HEK293 (cell line): ENCODE data around the gene ABCG8.

ENCODE experiments used
- CTCF ChIA-PET: fragments of 350-600 bp; formaldehyde crosslinking; extraction: SDS; loops from one replicate; lab custom pipeline; 2021; ENCODE audit warnings: antibody characterized with exemption; lab: Yijun Ruan, JAX
- POLR2A ChIA-PET: fragments of 300-600 bp; formaldehyde crosslinking; extraction: SDS; loops from one replicate; lab custom pipeline; 2020; ENCODE audit warnings: antibody characterized with exemption, inconsistent platforms; lab: Yijun Ruan, JAX
- H3K27ac ChIP-seq: fragments of 200-500 bp; sonication (Bioruptor generic); 2 replicates; pipeline ENCODE4 v1.5.1; 2014; ENCODE audit warnings: low read depth, low read length, control low read depth, inconsistent platforms; ENCODE audit errors: extremely low read depth
- H3K36me3 ChIP-seq, 2 experiments: fragments of 200-500 bp in 1 of 2; sonication (Bioruptor generic) in 1 of 2; 1 replicate in 1 of 2; 2 replicates in 1 of 2; pipeline ENCODE4 v1.5.1; 2014 to 2017; ENCODE audit warnings: inconsistent platforms in 2 of 2, low read length in 2 of 2; ENCODE audit not compliant: control insufficient read depth in 2 of 2, insufficient read depth in 1 of 2
- H3K4me1 ChIP-seq: fragments of 200-500 bp; sonication (Bioruptor generic); 2 replicates; pipeline ENCODE4 v1.5.1; 2014; ENCODE audit warnings: mild to moderate bottlenecking, low read length, inconsistent platforms; ENCODE audit not compliant: control insufficient read depth, insufficient read depth
- H3K4me3 ChIP-seq: 2 replicates; pipeline ENCODE4 v1.5.1; 2011; ENCODE audit warnings: low read depth, mild to moderate bottlenecking, control low read depth, low read length, moderate library complexity
- H3K9me3 ChIP-seq: fragments of 200-500 bp; sonication (Bioruptor generic); 2 replicates; pipeline ENCODE4 v1.5.1; 2014; ENCODE audit warnings: low read depth, low read length, inconsistent platforms; ENCODE audit not compliant: control insufficient read depth, insufficient read depth
- BCL11A ChIP-seq: fragments of 450-650 bp; formaldehyde crosslinking; IDR thresholded peaks from 2 replicates; pipeline ENCODE4 v1.5.1; 2016; ENCODE audit warnings: low read depth, missing biosample characterization, missing genetic modification characterization
- CTCF ChIP-seq: fragments of 450-650 bp; formaldehyde crosslinking; IDR thresholded peaks from 2 replicates; pipeline ENCODE4 v1.5.1; 2016; ENCODE audit warnings: missing biosample characterization, missing genetic modification characterization
- FEZF1 ChIP-seq: fragments of 450-650 bp; formaldehyde crosslinking; IDR thresholded peaks from 2 replicates; pipeline ENCODE4 v1.5.1; 2016; ENCODE audit warnings: missing biosample characterization, missing genetic modification characterization
- GLI2 ChIP-seq: fragments of 450-650 bp; formaldehyde crosslinking; IDR thresholded peaks from 2 replicates; pipeline ENCODE4; 2017; ENCODE audit warnings: missing biosample characterization, missing genetic modification characterization, low read depth, borderline replicate concordance
- GLI4 ChIP-seq: fragments of 450-650 bp; formaldehyde crosslinking; IDR thresholded peaks from 2 replicates; pipeline ENCODE4 v1.5.1; 2016; ENCODE audit warnings: missing biosample characterization, missing genetic modification characterization
- GLIS2 ChIP-seq: fragments of 450-650 bp; formaldehyde crosslinking; IDR thresholded peaks from 2 replicates; pipeline ENCODE4 v1.5.1; 2016; ENCODE audit warnings: missing biosample characterization, missing genetic modification characterization
- HOXA7 ChIP-seq: sonication (generic); formaldehyde crosslinking; IDR thresholded peaks from 2 replicates; pipeline ENCODE4 v1.8.1; 2022; ENCODE audit warnings: missing genetic modification reagents, borderline replicate concordance
- KLF10 ChIP-seq: fragments of 450-650 bp; IDR thresholded peaks from 2 replicates; pipeline ENCODE4 v1.5.1; 2018; ENCODE audit warnings: missing biosample characterization, mild to moderate bottlenecking, missing genetic modification characterization
- PRDM4 ChIP-seq: fragments of 450-650 bp; formaldehyde crosslinking; IDR thresholded peaks from 2 replicates; pipeline ENCODE4 v1.5.1; 2017; ENCODE audit warnings: missing biosample characterization, missing genetic modification characterization
- SP2 ChIP-seq: fragments of 450-650 bp; formaldehyde crosslinking; IDR thresholded peaks from 2 replicates; pipeline ENCODE4 v1.5.1; 2016; ENCODE audit warnings: missing biosample characterization, missing genetic modification characterization
- TCF7L2 ChIP-seq: IDR thresholded peaks from 2 replicates; pipeline ENCODE4 v1.6.1; 2011; ENCODE audit warnings: low read depth, mild to moderate bottlenecking, inconsistent platforms, low read length, moderate library complexity, borderline replicate concordance
- ZBTB7A ChIP-seq: fragments of 450-650 bp; formaldehyde crosslinking; IDR thresholded peaks from 2 replicates; pipeline ENCODE4 v1.5.1; 2016; ENCODE audit warnings: low read depth, missing biosample characterization, missing genetic modification characterization
- ZFHX2 ChIP-seq: fragments of 450-650 bp; formaldehyde crosslinking; conservative IDR thresholded peaks from 2 replicates; pipeline ENCODE4 v1.5.1; 2016; ENCODE audit warnings: missing biosample characterization, missing genetic modification characterization
- ZFP41 ChIP-seq: fragments of 450-650 bp; formaldehyde crosslinking; IDR thresholded peaks from 2 replicates; pipeline ENCODE4 v1.5.1; 2016; ENCODE audit warnings: missing biosample characterization, missing genetic modification characterization, borderline replicate concordance
- ZNF148 ChIP-seq: fragments of 450-650 bp; formaldehyde crosslinking; IDR thresholded peaks from 2 replicates; pipeline ENCODE4 v1.5.0; 2017; ENCODE audit warnings: missing biosample characterization, missing genetic modification characterization, borderline replicate concordance
- ZNF266 ChIP-seq: fragments of 450-650 bp; formaldehyde crosslinking; IDR thresholded peaks from 2 replicates; pipeline ENCODE4 v1.5.1; 2016; ENCODE audit warnings: missing biosample characterization, missing genetic modification characterization, low read depth
- ZNF302 ChIP-seq: fragments of 450-650 bp; formaldehyde crosslinking; IDR thresholded peaks from 2 replicates; pipeline ENCODE4 v1.5.1; 2016; ENCODE audit warnings: missing biosample characterization, missing genetic modification characterization, low read depth
- ZNF366 ChIP-seq: fragments of 450-650 bp; formaldehyde crosslinking; conservative IDR thresholded peaks from 2 replicates; pipeline ENCODE4 v1.5.1; 2016; ENCODE audit warnings: missing biosample characterization, missing genetic modification characterization
- ZNF560 ChIP-seq: fragments of 450-650 bp; formaldehyde crosslinking; IDR thresholded peaks from 2 replicates; pipeline ENCODE4 v1.5.1; 2017; ENCODE audit warnings: missing biosample characterization, missing genetic modification characterization, borderline replicate concordance
- ZNF664 ChIP-seq: fragments of 450-650 bp; formaldehyde crosslinking; IDR thresholded peaks from 2 replicates; pipeline ENCODE4 v1.5.1; 2016; ENCODE audit warnings: missing biosample characterization, missing genetic modification characterization
- ZNF777 ChIP-seq: fragments of 450-650 bp; formaldehyde crosslinking; IDR thresholded peaks from 2 replicates; pipeline ENCODE4 v1.5.1; 2017; ENCODE audit warnings: missing biosample characterization, missing genetic modification characterization, borderline replicate concordance
- ZNF843 ChIP-seq: fragments of 450-650 bp; formaldehyde crosslinking; IDR thresholded peaks from 2 replicates; pipeline ENCODE4 v1.5.1; 2016; ENCODE audit warnings: missing biosample characterization, missing genetic modification characterization
- TF ChIP-seq, protein P1 (sequence below): fragments of 450-650 bp; formaldehyde crosslinking; IDR thresholded peaks from 2 replicates; pipeline ENCODE4 v1.5.1; 2016; ENCODE audit warnings: missing biosample characterization, missing genetic modification characterization

Gene ABCG8

DNA sequence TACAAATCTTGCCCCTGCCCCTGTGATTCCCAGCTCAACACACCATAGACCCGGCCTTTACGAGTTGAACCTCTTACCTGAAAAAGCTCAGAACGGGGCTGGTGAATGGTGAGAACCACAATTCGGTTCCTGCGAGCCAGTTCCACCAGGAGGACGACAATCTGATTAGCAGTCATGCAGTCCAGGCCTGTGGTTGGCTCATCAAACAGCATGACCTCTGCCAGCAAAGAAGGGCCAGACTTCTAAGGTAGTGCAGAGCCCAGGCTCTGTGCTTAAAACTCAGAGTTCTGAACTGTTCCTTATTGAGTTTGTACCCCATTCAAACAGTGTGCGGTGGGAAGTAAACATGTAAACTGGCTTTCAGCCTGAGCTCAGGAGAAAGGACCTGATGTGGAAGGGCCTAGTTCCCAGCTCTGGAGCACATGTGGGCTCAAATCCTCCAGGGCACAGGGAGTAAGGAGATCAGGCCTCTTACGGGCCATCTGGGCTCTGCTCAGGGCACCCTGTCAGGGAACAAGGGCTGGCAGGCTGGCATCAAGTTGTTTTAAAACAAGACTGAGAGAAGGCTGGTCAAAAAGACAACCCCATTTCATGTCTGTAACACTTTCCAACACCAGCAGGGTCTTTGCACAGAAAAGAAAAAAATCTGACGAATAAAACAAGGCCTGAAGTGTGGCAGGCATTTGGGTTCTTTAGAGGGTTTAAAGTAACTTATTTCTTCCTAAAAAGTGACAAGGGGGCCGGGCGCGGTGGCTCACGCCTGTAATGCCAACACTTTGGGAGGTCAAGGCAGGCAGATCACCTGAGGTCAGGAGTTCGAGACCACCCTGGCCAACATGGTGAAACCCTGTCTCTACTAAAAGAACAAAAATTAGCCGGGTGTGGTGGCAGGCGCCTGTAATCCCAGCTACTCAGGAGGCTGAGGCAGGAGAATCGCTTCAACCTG lies 12.2 kb upstream of the ABCG8 start (continued):
- TF ChIP-seq ZNF148 (no peak), BCL11A (no peak)

DNA sequence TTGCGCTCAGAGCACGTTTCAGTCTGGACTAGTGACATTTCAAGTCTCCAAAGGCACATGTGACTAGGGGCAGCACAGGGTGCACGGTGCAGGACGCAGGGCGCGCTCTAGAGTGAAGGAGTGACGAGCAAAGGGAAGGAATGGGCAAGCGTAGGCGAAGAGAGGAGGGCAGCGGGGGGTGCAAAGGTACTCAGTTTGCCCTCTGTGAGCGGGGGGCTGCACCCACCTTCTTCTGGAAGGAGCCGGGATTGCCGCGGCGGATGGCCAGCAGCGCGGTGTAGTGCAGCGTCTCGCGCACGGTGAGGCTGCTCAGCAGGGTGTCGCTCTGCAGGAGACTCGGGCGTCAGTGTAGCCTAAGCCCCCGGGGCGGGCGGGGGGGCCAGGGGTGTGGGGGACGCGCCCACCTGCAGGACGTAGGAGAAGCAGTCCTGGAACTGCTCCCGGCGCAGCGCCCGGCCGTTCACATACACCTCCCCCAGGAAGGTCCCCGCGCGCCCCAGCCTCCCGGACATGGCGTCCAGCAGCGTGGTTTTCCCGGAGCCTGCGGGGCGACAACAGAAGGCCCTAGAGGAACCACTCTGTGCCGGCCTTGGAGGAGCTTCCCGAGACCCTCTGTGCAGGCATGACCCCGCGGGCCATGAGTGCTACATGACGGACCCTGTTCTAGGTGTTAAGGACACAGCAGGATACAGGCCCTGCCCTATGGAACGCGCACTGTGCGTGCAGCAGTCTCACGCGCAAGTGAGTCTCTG lies 7.1 kb upstream of the ABCG8 start:
- CTCF ChIA-PET, result interaction anchor here (1.1 kb wide), 1 partner anchor 12 kb away, joined by 3 read pairs; no protein-coding TSS in a partner anchor
- no peaks in the 10 kb centered on the region for H3K9me3 ChIP-seq
- no peaks in the 10 kb centered on the region for H3K36me3 ChIP-seq
- TF ChIP-seq PRDM4 (no peak), ZNF560 (tag by site-specific recombination) (no peak), TCF7L2 (no peak), GLI4 (tag by site-specific recombination) (no peak), ZNF302 (tag by site-specific recombination) (no peak), ZNF777 (tag by site-specific recombination) (no peak), ZNF664 (tag by site-specific recombination) (no peak), GLI2 (tag by site-specific recombination) (no peak), CTCF (tag by site-specific recombination) (no peak), ZBTB7A (tag by site-specific recombination) (no peak), ZFP41 (tag by site-specific recombination) (no peak)
- POLR2A ChIA-PET, result no interaction called here
- no peak overlapping the region for H3K4me3 ChIP-seq
- H3K4me1 ChIP-seq, result no peaks in the 10 kb centered on the region
- H3K27ac ChIP-seq, result no peak overlapping the region

GRCh38 chr2:43832457-43832856 lies 6.3 kb upstream of the ABCG8 start:
- CTCF ChIA-PET, result no interaction called here
- Histone ChIP-seq H3K4me3 (no peak overlapping the region), H3K4me1 (no peaks in the 10 kb centered on the region), H3K9me3 (no peaks in the 10 kb centered on the region), H3K27ac (no peak overlapping the region), H3K36me3 (no peaks in the 10 kb centered on the region)
- POLR2A ChIA-PET, result no interaction called here
- TF ChIP-seq ZNF843 (no peak), SP2 (tag by site-specific recombination) (no peak), HOXA7 (CRISPR knock-in tag) (no peak), ZFHX2 (tag by site-specific recombination) (no peak), GLIS2 (tag by site-specific recombination) (no peak), FEZF1 (no peak), KLF10 (tag by site-specific recombination) (no peak), ZNF266 (tag by site-specific recombination) (no peak), ZNF366 (tag by site-specific recombination) (no peak)
- TF ChIP-seq, protein P1, sequence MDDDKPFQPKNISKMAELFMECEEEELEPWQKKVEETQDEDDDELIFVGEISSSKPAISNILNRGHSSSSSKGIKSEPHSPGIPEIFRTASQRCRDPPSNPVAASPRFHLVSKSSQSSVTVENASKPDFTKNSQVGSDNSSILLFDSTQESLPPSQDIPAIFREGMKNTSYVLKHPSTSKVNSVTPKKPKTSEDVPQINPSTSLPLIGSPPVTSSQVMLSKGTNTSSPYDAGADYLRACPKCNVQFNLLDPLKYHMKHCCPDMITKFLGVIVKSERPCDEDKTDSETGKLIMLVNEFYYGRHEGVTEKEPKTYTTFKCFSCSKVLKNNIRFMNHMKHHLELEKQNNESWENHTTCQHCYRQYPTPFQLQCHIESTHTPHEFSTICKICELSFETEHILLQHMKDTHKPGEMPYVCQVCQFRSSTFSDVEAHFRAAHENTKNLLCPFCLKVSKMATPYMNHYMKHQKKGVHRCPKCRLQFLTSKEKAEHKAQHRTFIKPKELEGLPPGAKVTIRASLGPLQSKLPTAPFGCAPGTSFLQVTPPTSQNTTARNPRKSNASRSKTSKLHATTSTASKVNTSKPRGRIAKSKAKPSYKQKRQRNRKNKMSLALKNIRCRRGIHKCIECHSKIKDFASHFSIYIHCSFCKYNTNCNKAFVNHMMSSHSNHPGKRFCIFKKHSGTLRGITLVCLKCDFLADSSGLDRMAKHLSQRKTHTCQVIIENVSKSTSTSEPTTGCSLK (tag by site-specific recombination), result no peak
- TF ChIP-seq, all 188 proteins: peak for 0
